Kasumi-1 (cell line): ENCODE data around the gene SPEM2.
"Not testable (repeated sequence)": the region's sequence is repeated elsewhere in the genome, so short reads cannot be mapped to it uniquely, and the experiment has no call there.

Experiments used
- DNase-seq, 2 experiments: peaks; one replicate each; lab custom pipeline; 2025; lab: John Stamatoyannopoulos, UW

SPEM2 gene

GRCh38 chr17:7471729-7472128 lies 46.3 kb downstream of the SPEM2 start:
- no peak for DNase-seq

DNA sequence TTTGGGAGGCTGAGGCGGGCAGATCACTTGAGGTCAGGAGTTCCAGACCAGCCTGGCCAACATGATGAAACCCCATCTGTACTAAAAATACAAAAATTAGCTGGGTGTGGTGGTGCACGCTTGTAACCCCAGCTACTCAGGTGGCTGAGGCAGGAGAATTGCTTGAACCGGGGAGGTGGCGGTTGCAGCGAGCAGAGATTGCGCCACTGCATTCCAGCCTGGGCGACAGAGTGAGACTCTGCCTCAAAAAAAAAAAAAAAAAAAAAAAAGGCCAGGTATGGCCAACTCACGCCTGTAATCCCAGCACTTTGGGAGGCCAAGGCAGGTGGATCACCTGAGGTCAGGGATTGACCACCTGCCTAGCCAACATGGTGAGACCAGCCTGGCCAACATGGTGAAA lies 49.4 kb downstream of the SPEM2 start:
- not testable (repeated sequence) for DNase-seq

DNA sequence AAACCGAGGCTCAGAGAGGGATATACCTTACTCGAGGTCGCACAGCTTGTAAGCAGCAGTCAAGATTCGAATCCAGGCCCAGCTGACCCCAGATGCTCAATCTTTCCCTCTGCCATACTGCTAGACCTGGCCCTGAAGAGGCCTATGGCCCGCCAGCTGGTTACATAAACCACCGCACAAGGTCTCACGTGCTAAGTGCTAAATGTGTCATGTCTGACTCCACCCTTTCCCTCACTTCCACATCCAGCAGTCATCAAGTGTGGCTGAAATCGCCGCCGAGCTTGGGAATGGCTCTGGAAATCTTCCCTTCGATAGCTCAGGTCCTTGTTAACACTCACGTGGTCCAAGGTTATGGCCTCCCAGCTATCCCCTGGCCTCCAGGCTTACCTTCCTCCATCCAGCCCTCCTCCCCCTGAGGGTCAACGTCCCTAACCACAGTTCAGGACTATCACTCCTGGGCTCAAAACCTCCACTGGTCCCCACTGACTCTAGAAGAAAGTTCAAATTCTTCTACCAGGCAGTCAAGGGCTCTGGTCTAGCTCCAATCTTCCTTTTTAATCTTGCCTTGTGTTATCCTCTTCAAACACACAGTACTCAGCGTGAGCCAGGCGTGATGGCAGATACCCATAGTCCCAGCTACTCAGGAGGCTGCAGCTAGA lies 50.5 kb downstream of the SPEM2 start:
- no peak for DNase-seq

GRCh38 chr17:7476494-7476893 lies 51.1 kb downstream of the SPEM2 start:
- DNase-seq = no peak

DNA sequence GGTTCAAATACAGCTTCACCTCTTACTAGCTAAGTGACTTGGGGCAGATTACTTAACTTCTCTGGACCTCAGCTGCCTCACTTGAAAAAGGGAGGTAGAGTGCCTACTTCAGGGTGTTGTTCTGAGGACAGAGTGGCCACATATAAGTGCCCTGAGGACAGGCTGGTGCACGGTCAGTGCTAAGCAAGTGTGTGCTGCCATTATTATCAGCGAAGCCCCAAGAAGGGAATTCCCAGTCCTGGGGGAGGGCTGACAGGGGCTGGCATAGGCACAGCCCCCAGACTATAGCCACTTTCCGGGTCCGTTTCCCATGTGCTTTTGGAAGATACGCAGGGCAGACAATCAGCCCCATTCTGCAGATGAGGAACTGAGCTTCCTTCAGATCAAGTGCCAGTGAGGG lies 51.5 kb downstream of the SPEM2 start:
- no peak for DNase-seq
